Subcutaneous adipose tissue (tissue), 4 donors: Measurements from ENCODE around the gene COL19A1. TPM values are rescaled to one million over a fixed set of nuclear protein-coding genes. Genes with fewer than 3 reads are reported as not detected.

ENCODE experiments used
- CTCF ChIP-seq: fragments of 450-650 bp; IDR thresholded peaks from one replicate; pipeline ENCODE4 v1.5.1; 2016; ENCODE audit warnings: low read depth, mild to moderate bottlenecking, control low read depth, antibody characterized with exemption, moderate library complexity
- total RNA-seq, 4 donors: library from RNA; depleted of rRNA; stranded (reverse); fragments of >200 nt; gene quantifications; one replicate each; pipeline ENCODE4 v1.1.0, GENCODE V29; 2016

Gene COL19A1
- not detected for total RNA-seq

DNA sequence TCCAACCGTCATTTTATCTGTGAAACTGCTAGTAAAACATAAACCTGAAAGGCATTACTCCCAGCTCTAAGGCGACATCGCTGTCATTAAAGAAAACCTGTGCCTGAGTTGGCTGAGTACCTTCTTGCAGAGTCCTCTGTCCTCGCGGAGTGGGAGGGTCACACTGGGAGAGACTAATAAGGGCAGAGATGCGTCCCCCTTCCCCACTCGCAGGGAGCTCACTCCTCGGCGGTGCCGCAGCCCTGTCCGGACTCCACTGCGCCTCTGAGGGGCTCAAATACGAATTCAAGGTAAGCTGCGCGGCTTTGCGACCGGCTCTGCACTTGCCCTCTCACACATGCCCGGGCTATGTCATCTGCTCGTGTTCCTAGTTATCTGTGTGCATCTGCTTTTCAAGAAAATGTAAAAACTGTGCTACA, at the start of gene COL19A1:
TSS of gene COL19A1 (plus strand) at position 206 of the 419 bp plus-strand sequence. CDS start 13,012 bp downstream, outside the sequence.
- TF ChIP-seq CTCF = no peak

- TF ChIP-seq CTCF = no peak
Observed at GRCh38 chr6:69816569-69816968, 49.8 kb upstream of the COL19A1 start.

DNA sequence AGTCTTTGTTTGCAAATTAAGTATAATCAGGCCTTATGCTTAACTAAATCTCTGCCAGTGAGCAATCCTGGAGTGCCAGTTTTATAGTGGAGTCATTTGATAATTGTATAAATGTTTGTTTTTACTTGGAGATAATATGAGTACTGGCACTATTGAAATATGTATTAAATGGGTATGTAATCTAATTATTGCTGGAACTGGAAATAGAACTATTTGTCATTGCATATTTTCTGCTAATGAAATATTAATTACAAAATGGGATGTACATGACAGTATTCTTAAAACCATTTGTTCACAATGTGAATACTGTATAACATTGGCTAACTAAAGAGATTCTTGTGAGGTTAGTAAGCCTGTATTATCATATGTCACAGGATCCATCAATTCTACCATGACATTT, 49.0 kb upstream of the COL19A1 start:
- TF ChIP-seq CTCF = no peak

- no peak for TF ChIP-seq CTCF
Observed at GRCh38 chr6:69818223-69818930, 48.0 kb upstream of the COL19A1 start.

- TF ChIP-seq CTCF = no peak
Observed at GRCh38 chr6:69819138-69819537, 47.2 kb upstream of the COL19A1 start.

DNA sequence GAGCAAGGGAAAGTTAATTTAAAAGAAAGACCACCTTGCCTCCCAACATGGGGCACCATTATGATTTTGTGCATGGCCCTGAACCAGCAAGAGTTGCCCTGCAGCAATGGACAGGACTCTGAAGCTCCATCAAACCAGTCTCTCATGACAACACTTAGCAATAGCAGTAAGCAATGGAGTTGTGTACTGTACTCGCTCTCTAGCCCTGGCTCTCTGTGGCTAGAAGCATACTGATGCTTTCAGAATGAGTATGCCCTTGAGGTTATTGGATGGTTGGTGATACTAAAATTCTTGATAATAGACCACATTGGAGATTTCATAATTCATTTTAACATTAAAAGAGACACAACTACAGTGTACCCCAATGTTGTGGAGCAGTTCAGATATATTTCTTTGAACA, 46.3 kb upstream of the COL19A1 start:
- TF ChIP-seq CTCF = no peak

DNA sequence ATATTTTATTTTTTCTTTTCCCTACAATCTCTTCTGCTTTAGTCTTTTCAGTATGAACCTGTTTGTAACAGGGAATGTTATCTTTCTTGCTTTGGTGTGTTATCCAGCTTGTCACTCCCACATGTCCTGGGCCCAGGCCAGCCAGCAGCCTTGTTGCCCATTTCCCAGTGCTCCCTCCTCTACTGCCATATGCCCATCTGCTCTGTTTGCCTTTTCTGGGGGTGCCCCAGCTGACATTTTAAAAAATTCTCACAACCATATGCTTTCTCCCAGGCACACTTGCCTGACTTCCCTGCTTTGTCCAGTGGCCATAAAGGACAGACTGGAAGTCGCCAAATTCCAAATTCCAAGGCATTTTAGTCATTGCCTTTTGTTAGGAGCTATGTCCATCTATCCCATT, 45.9 kb upstream of the COL19A1 start:
- no peak for TF ChIP-seq CTCF
